Psoas muscle (tissue), 8 donors: ENCODE results near the gene HAS3. TPM values are rescaled to one million over a fixed set of nuclear protein-coding genes. Genes with fewer than 3 reads are reported as not detected.
A peak's percentile ranks its signal among the peaks of the same experiment; 100 is the strongest.

Experiments used
- ATAC-seq, 4 donors: fragments of 200-7000 bp; cut with Tn5 transposase; one replicate each; pipeline ENCODE4 v1.9.1; 2020; ENCODE audit warnings: moderate library complexity in 3 of 4, mild to moderate bottlenecking in 2 of 4
- DNase-seq, 2 donors: peaks; one replicate each; pipeline ENCODE4 v3.0.0-alpha.2; 2020
- H3K27ac ChIP-seq: fragments of 200-600 bp; one replicate; pipeline ENCODE4 v1.8.0; 2022
- H3K27me3 ChIP-seq, 3 donors: fragments of 200-600 bp in 1 of 3; one replicate each; pipeline versions ENCODE4 v1.6.1 to v1.8.0; 2013 to 2022; ENCODE audit warnings: low read length in 2 of 3, mild to moderate bottlenecking in 2 of 3, moderate library complexity in 1 of 3; ENCODE audit not compliant: insufficient read depth in 3 of 3
- H3K36me3 ChIP-seq, 2 donors: fragments of 200-600 bp in 1 of 2; one replicate each; pipeline versions ENCODE4 v1.6.1 to v1.8.0; 2013 to 2022; ENCODE audit warnings: low read depth in 1 of 2, mild to moderate bottlenecking in 1 of 2, moderate library complexity in 1 of 2; ENCODE audit not compliant: insufficient read depth in 1 of 2
- H3K4me1 ChIP-seq: fragments of 200-600 bp; one replicate; pipeline ENCODE4 v1.8.0; 2022
- H3K4me3 ChIP-seq: fragments of 200-600 bp; one replicate; pipeline ENCODE4 v1.8.0; 2022; ENCODE audit warnings: mild to moderate bottlenecking
- H3K9me3 ChIP-seq: fragments of 200-600 bp; one replicate; pipeline ENCODE4 v1.8.0; 2022
- CTCF ChIP-seq: fragments of 200-600 bp; IDR thresholded peaks from one replicate; pipeline ENCODE4 v1.8.0; 2022; ENCODE audit warnings: antibody characterized with exemption
- WGBS, 3 donors: extraction: QIAGEN DNeasy Blood & Tissue Kit; methylation state at CpG; one replicate each; pipeline versions ENCODE4 v1.1.6 to v1.1.7; 2013; 5-methylcytosine and 5-hydroxymethylcytosine counted together
- intact Hi-C, 2 donors: fragments of 100-400 bp; cut with DNase I; formaldehyde crosslinking; loops; one replicate each; pipeline versions ENCODE4 v1.11.0 to v1.14.2; 2022
- polyA plus RNA-seq, 3 donors: library from polyadenylated mRNA; stranded (reverse); fragments of 200-250 nt; gene quantifications; one replicate each; pipeline ENCODE4 v1.2.3, GENCODE V29; 2013
- total RNA-seq, 4 donors: library from RNA; stranded (reverse); fragmentation: NEBNext Ultra II Directional in 2 of 4; extraction: Animal tissue kit (Norgen Biotek cat#: 25700) in 2 of 4; gene quantifications; one replicate each; pipeline versions ENCODE4 v1.2.1 to v1.2.4, GENCODE V29; 2021 to 2023
- donor health status: healthy with polysubstance abuse.
- donor health status: DM: no; HTN: no; CAD: no; lungs with moderate emphysema.
- donor health status: Bipolar disorder and iron deficiency.
- donor health status: healthy.
- donor health status: DM: yes; HTN: yes; CAD: no.
- donor health status: DM: no; HTN: no; CAD: no.
- donor health status: DM: no; HTN: no; CAD: no.
- donor health status: DM: yes; HTN: yes; CAD: no.

HAS3 gene
- total and polyA plus RNA-seq, 7 donors, result 0.40 to 1.8 (median 0.86) TPM

DNA sequence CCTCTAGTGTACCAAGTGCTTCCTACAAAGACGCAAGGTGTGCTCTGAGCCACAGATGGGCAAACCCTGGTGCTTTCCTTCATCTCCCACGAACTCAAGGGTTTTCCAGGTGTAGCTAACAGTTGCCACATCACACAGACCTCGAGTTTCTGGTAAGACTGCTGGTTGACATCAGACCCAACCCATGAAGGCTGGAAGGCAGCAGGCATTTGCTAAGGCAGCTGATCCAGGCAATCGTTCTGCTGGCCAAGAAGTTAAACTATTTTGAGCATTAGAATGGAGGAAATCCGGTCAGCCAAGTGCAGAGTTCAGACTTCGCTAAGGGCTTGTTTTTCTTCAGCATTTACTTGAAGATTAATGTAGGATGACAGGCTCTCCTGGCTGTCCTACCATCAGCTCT lies 11.5 kb downstream of the HAS3 start:
- intact Hi-C loops, result loop anchor here (10.0 kb wide), 2 partner anchors 112 to 122 kb away; no protein-coding TSS in a partner anchor
- peak in 1 of 4 donors; percentile 20 for ATAC-seq

DNA sequence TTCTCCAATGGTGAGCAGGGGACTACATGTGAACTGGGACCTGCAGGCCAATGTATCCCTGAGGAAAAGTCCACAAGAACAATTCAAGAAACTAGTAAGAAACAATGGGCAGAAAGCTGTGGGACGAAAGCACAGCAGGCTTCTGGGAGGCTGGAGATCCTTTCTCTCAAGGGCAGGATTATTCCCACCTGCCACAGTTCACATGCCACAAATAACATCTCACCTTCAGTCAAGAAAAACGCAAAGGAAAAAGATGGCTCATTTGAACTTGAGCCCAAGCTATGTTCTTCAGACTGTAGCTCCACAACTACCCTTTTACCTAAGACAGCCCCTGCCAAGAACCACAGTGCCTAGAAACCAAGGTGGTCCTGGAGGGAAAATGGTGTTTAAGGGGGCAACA lies 13.0 kb downstream of the HAS3 start:
- 79 to 98% (median 86%) methylated on average over 2 of the region's 2 CpGs for WGBS, 3 donors

More for the DNA sequence above, 11.5 kb downstream of the HAS3 start:
- WGBS, 3 donors, result 42 to 51% (median 43%) methylated on average over 6 of the region's 6 CpGs
- DNase-seq, result no peak
- Histone ChIP-seq H3K4me1 (peaks cover 3% of the 10 kb centered on the region), H3K27ac (no peak overlapping the region), H3K4me3 (no peak overlapping the region), H3K27me3 (no peaks in the 10 kb centered on the region), H3K9me3 (no peaks in the 10 kb centered on the region), H3K36me3 (peaks cover 0 to 74% of the 10 kb centered on the region in 2 donors)
- no peak for TF ChIP-seq CTCF

DNA sequence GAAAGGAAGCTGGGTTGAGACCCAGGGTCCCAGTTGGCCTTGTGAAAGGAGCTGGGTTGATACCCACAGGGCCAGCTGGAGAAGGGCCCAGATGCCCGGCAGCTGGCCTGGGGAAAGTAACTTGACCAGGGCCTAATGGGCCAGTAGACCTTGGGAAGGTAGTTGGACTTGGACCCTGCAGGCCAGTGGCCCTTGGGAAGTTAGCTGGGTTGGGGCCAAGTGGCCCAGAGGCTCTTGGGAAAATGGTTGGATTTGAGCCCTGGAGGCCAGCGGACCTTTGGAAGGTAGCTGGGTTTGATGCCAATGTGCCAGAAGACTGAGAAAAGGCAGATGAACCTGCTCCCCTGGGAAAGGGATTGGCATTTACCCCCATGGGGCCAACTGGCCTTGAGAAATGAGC lies 13.5 kb downstream of the HAS3 start:
- ATAC-seq, result no peak
- peaks cover 0 to 58% of the 10 kb centered on the region in 2 donors for H3K36me3 ChIP-seq
- no peaks in the 10 kb centered on the region for H3K9me3 ChIP-seq
- 37 to 43% (median 40%) methylated on average over 2 of the region's 2 CpGs for WGBS, 3 donors
- H3K4me3 ChIP-seq, result no peak overlapping the region
- H3K27ac ChIP-seq, result no peak overlapping the region
- no peak for TF ChIP-seq CTCF
- peaks cover 3% of the 10 kb centered on the region for H3K4me1 ChIP-seq
- DNase-seq, result no peak
- intact Hi-C loops, result loop anchor here (10.0 kb wide), 2 partner anchors 114 to 124 kb away; no protein-coding TSS in a partner anchor
- no peaks in the 10 kb centered on the region for H3K27me3 ChIP-seq

More for the DNA sequence above, 13.0 kb downstream of the HAS3 start:
- Histone ChIP-seq H3K36me3 (peaks cover 0 to 64% of the 10 kb centered on the region in 2 donors), H3K4me1 (peaks cover 3% of the 10 kb centered on the region), H3K9me3 (no peaks in the 10 kb centered on the region), H3K27me3 (no peaks in the 10 kb centered on the region), H3K4me3 (no peak overlapping the region), H3K27ac (no peak overlapping the region)
- no peak for TF ChIP-seq CTCF
- no peak for ATAC-seq
- intact Hi-C loops, result loop anchor here (10.0 kb wide), 2 partner anchors 114 to 124 kb away; no protein-coding TSS in a partner anchor
- no peak for DNase-seq

DNA sequence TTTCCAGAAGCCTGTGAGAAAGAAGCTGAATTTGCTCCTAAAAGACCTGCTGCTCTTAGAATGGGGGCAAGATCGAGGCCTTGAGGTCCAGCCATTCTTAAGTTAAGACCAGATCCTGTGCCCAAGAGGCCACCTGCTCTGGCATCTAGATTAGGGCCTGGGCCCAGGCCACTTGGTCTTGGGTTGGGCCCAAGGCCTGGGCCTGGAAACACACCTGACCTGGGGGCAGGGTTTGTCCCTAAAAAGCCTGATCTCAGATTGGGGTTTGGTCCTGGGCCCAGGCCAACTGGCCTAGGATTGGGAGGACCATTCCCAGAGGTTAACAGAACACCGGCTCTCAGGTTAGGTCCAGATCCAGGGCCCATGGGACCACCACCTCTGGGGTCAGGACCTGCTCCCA lies 14.1 kb downstream of the HAS3 start:
- TF ChIP-seq CTCF, result no peak
- Histone ChIP-seq H3K4me1 (peaks cover 3% of the 10 kb centered on the region), H3K27ac (no peak overlapping the region), H3K27me3 (no peaks in the 10 kb centered on the region), H3K4me3 (no peak overlapping the region), H3K9me3 (no peaks in the 10 kb centered on the region), H3K36me3 (peaks cover 0 to 53% of the 10 kb centered on the region in 2 donors)
- ATAC-seq (no peak), DNase-seq (no peak)
- 66 to 85% (median 71%) methylated on average over 2 of the region's 2 CpGs for WGBS, 3 donors
- intact Hi-C loops, result loop anchor here (10.0 kb wide), 2 partner anchors 115 to 125 kb away; no protein-coding TSS in a partner anchor
